ENCODE results near the gene MYH1.

DNA sequence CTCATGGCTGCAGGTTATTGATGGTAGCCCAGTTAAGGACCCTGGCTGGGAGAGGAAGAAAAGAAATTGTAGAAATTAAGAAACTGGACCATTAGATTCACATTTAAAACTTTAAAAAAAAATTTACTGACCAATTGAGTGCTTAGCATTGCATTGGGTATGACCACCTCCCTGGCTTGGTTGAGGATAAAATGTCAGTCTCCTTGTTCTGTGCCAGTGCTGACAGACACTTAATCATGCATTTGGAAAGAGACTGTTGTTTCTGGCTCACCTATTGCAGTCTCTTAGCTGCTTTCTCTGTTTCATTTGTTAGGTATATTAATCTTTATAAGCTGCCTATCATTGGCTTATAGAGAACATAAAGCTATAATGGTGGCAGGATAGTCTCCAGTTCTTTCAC, 1.7 kb downstream of the MYH1 start:
- TF ChIP-seq EP300 (IDR thresholded peaks at IDR 0.05): no peak
- TF ChIP-seq, protein P1, sequence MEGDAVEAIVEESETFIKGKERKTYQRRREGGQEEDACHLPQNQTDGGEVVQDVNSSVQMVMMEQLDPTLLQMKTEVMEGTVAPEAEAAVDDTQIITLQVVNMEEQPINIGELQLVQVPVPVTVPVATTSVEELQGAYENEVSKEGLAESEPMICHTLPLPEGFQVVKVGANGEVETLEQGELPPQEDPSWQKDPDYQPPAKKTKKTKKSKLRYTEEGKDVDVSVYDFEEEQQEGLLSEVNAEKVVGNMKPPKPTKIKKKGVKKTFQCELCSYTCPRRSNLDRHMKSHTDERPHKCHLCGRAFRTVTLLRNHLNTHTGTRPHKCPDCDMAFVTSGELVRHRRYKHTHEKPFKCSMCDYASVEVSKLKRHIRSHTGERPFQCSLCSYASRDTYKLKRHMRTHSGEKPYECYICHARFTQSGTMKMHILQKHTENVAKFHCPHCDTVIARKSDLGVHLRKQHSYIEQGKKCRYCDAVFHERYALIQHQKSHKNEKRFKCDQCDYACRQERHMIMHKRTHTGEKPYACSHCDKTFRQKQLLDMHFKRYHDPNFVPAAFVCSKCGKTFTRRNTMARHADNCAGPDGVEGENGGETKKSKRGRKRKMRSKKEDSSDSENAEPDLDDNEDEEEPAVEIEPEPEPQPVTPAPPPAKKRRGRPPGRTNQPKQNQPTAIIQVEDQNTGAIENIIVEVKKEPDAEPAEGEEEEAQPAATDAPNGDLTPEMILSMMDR (IDR thresholded peaks at IDR 0.05): no peak
